IMR-90 (cell line): ENCODE results near the gene ADCY1. TPM values are rescaled to one million over a fixed set of nuclear protein-coding genes. Genes with fewer than 3 reads are reported as not detected.

Source experiments
- ATAC-seq: fragments of 200-7000 bp; cut with Tn5 transposase; 2 replicates; pipeline ENCODE4 v1.9.1; 2020; ENCODE audit warnings: low read depth, mild to moderate bottlenecking, moderate library complexity
- BruUV-seq: library from RNA; stranded (reverse); fragments of 400-500 nt; replicated peaks from 2 replicates; lab custom pipeline; 2021; lab: Mats Ljungman, UMichigan
- CTCF ChIA-PET: fragments of 300-600 bp; formaldehyde crosslinking; extraction: SDS; loops from one replicate; lab custom pipeline; 2021; ENCODE audit warnings: antibody characterized with exemption; lab: Yijun Ruan, JAX
- POLR2A ChIA-PET: fragments of 300-600 bp; sonication (Branson Sonifier 250); formaldehyde crosslinking; loops from one replicate; lab custom pipeline; 2022; ENCODE audit warnings: antibody characterized with exemption; ENCODE audit not compliant: unreplicated experiment; lab: Charles Lee
- DNase-seq: peaks from one replicate; pipeline ENCODE4 v3.0.0; 2013
- H2AFZ ChIP-seq: replicated peaks from 2 replicates; pipeline ENCODE3; 2013; ENCODE audit warnings: low read length, mild to moderate bottlenecking; ENCODE audit not compliant: poor library complexity
- H2AK5ac ChIP-seq: 2 replicates; pipeline ENCODE4 v1.6.1; 2013; ENCODE audit warnings: low read depth, low read length, inconsistent platforms
- H2AK9ac ChIP-seq: replicated peaks from 2 replicates; pipeline ENCODE3; 2013; ENCODE audit warnings: mild to moderate bottlenecking, low read depth, low read length, moderate library complexity; ENCODE audit not compliant: poor library complexity
- H2BK120ac ChIP-seq: 2 replicates; pipeline ENCODE4 v1.6.1; 2013; ENCODE audit warnings: low read depth, low read length, inconsistent platforms
- H2BK15ac ChIP-seq: 3 replicates; pipeline ENCODE4 v1.6.1; 2013; ENCODE audit warnings: low read depth, low read length, inconsistent platforms
- H2BK20ac ChIP-seq: 2 replicates; pipeline ENCODE4 v1.6.1; 2013; ENCODE audit warnings: low read depth, mild to moderate bottlenecking, inconsistent platforms, low read length, moderate library complexity
- H2BK5ac ChIP-seq: 2 replicates; pipeline ENCODE4 v1.6.1; 2013; ENCODE audit warnings: mild to moderate bottlenecking, low read depth, low read length, inconsistent platforms; ENCODE audit not compliant: poor library complexity, severe bottlenecking
- H3K14ac ChIP-seq: replicated peaks from 2 replicates; pipeline ENCODE4 v1.6.1; 2013; ENCODE audit warnings: low read depth, low read length, inconsistent platforms
- H3K18ac ChIP-seq: 2 replicates; pipeline ENCODE4 v1.6.1; 2013; ENCODE audit warnings: low read depth, low read length, control low read depth
- H3K23ac ChIP-seq: 2 replicates; pipeline ENCODE4 v1.6.1; 2013; ENCODE audit warnings: low read depth, low read length, inconsistent platforms
- H3K27ac ChIP-seq: 2 replicates; pipeline ENCODE4 v1.5.1; 2013; ENCODE audit warnings: mild to moderate bottlenecking, control low read depth, low read length; ENCODE audit not compliant: insufficient read depth
- H3K27me3 ChIP-seq: 2 replicates; pipeline ENCODE4 v1.6.1; 2013; ENCODE audit warnings: low read length; ENCODE audit not compliant: control insufficient read depth, insufficient read depth
- H3K36me3 ChIP-seq: 2 replicates; pipeline ENCODE4 v1.6.1; 2013; ENCODE audit warnings: low read length, mixed read lengths; ENCODE audit not compliant: control insufficient read depth, insufficient read depth
- H3K4ac ChIP-seq: 2 replicates; pipeline ENCODE4 v1.6.1; 2013; ENCODE audit warnings: low read depth, low read length, inconsistent platforms
- H3K4me1 ChIP-seq: 2 replicates; pipeline ENCODE4 v1.6.1; 2013; ENCODE audit warnings: low read length, mixed read lengths; ENCODE audit not compliant: control insufficient read depth, insufficient read depth
- H3K4me2 ChIP-seq: 2 replicates; pipeline ENCODE4 v1.6.1; 2013; ENCODE audit warnings: low read depth, mild to moderate bottlenecking, control low read depth, low read length, moderate library complexity
- H3K4me3 ChIP-seq: 2 replicates; pipeline ENCODE4 v1.5.1; 2013; ENCODE audit warnings: low read depth, mild to moderate bottlenecking, control low read depth, low read length, moderate library complexity; ENCODE audit not compliant: insufficient read depth
- H3K56ac ChIP-seq: 2 replicates; pipeline ENCODE4 v1.6.1; 2013; ENCODE audit warnings: low read length, inconsistent platforms; ENCODE audit not compliant: insufficient read depth; ENCODE audit errors: extremely low read depth
- H3K79me1 ChIP-seq, 2 experiments: 2 replicates each; pipeline ENCODE4 v1.6.1; 2013; ENCODE audit warnings: low read length in 2 of 2, inconsistent platforms in 1 of 2, low read depth in 1 of 2
- H3K9ac ChIP-seq: 2 replicates; pipeline ENCODE4 v1.6.1; 2013; ENCODE audit warnings: low read depth, low read length, control low read depth
- H3K9me1 ChIP-seq: 2 replicates; pipeline ENCODE4 v1.6.1; 2013; ENCODE audit warnings: low read length, inconsistent platforms; ENCODE audit not compliant: insufficient read depth
- H3K9me3 ChIP-seq: 2 replicates; pipeline ENCODE4 v1.6.1; 2013; ENCODE audit warnings: low read length; ENCODE audit not compliant: control insufficient read depth, insufficient read depth
- H4K20me1 ChIP-seq: 2 replicates; pipeline ENCODE4 v1.6.1; 2013; ENCODE audit warnings: low read length, inconsistent platforms; ENCODE audit not compliant: insufficient read depth
- H4K5ac ChIP-seq: 2 replicates; pipeline ENCODE4 v1.6.1; 2013; ENCODE audit warnings: mild to moderate bottlenecking, low read depth, low read length, control low read depth
- H4K8ac ChIP-seq, 2 experiments: 2 replicates each; pipeline ENCODE4 v1.6.1; 2013; ENCODE audit warnings: low read depth in 2 of 2, low read length in 2 of 2, control low read depth in 1 of 2, inconsistent platforms in 1 of 2
- H4K91ac ChIP-seq: 2 replicates; pipeline ENCODE4 v1.6.1; 2013; ENCODE audit warnings: low read depth, low read length, inconsistent platforms; ENCODE audit not compliant: insufficient read depth
- BHLHE40 ChIP-seq: fragments of 150-350 bp; IDR thresholded peaks from 2 replicates; pipeline ENCODE4 v1.6.1; 2016; ENCODE audit warnings: mild to moderate bottlenecking, low read depth, low read length
- CHD1 ChIP-seq: IDR thresholded peaks from 2 replicates; pipeline ENCODE4 v1.6.1; 2012; ENCODE audit warnings: low read depth, low read length, improper control_type of control experiment
- FOS ChIP-seq: fragments of 150-350 bp; IDR thresholded peaks from 2 replicates; pipeline ENCODE4 v1.6.1; 2016; ENCODE audit warnings: low read depth, low read length
- MXI1 ChIP-seq: IDR thresholded peaks from 2 replicates; pipeline ENCODE4 v1.6.1; 2012; ENCODE audit warnings: low read depth, mild to moderate bottlenecking, low read length, moderate library complexity, borderline replicate concordance
- POLR2A ChIP-seq: IDR thresholded peaks from 2 replicates; pipeline ENCODE4 v1.6.1; 2012; ENCODE audit warnings: mild to moderate bottlenecking, low read depth, low read length
- RAD21 ChIP-seq: IDR thresholded peaks from 2 replicates; pipeline ENCODE4 v1.6.1; 2012; ENCODE audit warnings: low read length, improper control_type of control experiment
- RFX5 ChIP-seq: IDR thresholded peaks from 2 replicates; pipeline ENCODE4 v1.8.0; 2012; ENCODE audit warnings: low read depth, mild to moderate bottlenecking, low read length, moderate library complexity
- SMC3 ChIP-seq: fragments of 150-350 bp; IDR thresholded peaks from 2 replicates; pipeline ENCODE4 v1.6.1; 2016; ENCODE audit warnings: low read depth, mild to moderate bottlenecking, antibody characterized with exemption, low read length, moderate library complexity
- WGBS, 2 experiments: methylation state at CpG; one replicate each; pipeline versions ENCODE4 v1.1.5 to v1.1.7; 2013; ENCODE audit warnings: missing lambda C conversion rate in 2 of 2; ENCODE audit not compliant: insufficient read length in 1 of 2; ENCODE audit errors: extremely low coverage in 2 of 2; 5-methylcytosine and 5-hydroxymethylcytosine counted together
- dilution Hi-C: fragments of 300-500 bp; cut with HindIII; formaldehyde crosslinking; loops from one replicate; pipeline ENCODE4 v1.14.3; 2018; ENCODE audit warnings: low sequenced_read_pairs; ENCODE audit not compliant: unreplicated experiment
- in situ Hi-C: fragments of 300-500 bp; cut with MboI; formaldehyde crosslinking; loops from 3 replicates; pipeline ENCODE4 v1.14.3; 2019; ENCODE audit warnings: low sequenced_read_pairs, inconsistent platforms, mixed read lengths
- intact Hi-C: fragments of 100-400 bp; cut with micrococcal nuclease; formaldehyde crosslinking; loops from 2 replicates; pipeline ENCODE4 v1.10.0; 2022
- polyA plus RNA-seq, 3 experiments: library from polyadenylated mRNA; depleted of rRNA; stranded (reverse); fragments of >200 nt; gene quantifications; 2 replicates each; pipeline ENCODE4 v1.2.3, GENCODE V29; 2012; ENCODE audit warnings: low replicate concordance in 1 of 3
- total RNA-seq: library from RNA; depleted of rRNA; stranded (reverse); fragments of >200 nt; gene quantifications from 2 replicates; pipeline ENCODE4 v1.2.3, GENCODE V29; 2012

ADCY1 gene
- total and polyA plus RNA-seq, 2 of the 4 experiments (the other 2 are of a cell fraction): 0.18 to 0.24 TPM

DNA sequence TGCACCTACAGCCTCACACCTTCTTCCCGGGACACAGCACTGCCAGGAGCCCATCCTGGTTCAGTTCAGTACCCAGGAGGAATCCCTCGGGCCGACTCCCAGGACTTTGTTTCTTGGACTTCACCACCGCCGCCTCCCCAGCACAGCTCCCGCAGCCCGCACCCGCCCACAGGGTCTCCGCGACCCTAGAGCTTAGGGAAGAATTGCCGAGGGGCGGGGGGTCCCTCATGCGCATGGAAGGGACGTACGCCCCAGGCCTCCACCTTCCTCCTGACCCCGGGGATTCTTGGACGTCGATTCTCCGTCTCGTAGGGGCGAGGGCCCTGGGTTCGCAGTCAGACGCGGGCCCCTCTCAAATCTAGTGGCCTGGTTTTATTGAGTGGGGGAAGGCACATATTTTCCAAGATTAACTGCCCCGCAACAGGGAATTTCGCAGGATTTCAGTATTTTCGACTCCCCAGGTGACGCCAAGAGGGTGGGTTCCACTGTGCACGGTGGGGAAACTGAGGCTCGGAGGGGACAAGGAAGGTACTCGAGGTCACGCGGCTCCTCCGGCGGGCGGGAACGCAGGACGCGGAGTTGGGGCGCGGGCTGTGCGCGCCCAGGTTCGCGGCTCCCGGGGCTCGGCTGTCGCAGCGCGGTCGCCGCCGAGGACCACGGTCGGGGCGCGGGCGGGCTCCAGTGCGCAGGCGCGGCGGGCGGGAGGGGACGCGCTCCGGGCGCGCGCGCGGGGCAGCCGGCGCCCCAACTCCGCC is at the start of gene ADCY1 (continued):
- no peak for TF ChIP-seq SMC3

DNA sequence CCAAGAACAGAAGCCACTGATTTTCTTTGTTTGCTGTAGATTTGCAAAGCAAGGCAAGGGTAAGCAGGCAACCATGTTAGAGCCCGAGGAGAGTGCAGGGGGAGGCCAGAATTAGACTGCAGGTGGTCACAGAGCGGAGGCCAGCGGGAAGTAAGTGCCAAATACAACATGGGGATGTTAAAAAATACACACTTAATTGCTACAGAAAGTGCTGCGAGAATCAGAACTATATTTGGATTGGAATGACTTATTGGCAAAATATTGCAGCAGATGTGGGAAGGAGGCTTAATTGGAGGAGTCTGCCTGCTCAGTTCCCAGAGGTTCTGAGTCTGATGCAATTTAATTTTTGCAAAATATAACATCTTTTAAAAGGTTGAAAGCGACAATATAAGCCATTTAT is 49.7 kb upstream of the ADCY1 start:
- dilution Hi-C loops (no loop called here), in situ Hi-C loops (no loop called here), intact Hi-C loops (no loop called here)
- Histone ChIP-seq H2BK20ac (no peak overlapping the region), H3K79me1 (no peaks in the 10 kb centered on the region), H3K4me1 (no peaks in the 10 kb centered on the region), H2AFZ (no peak overlapping the region), H3K4me2 (no peak overlapping the region), H3K9me3 (no peaks in the 10 kb centered on the region), H3K27me3 (no peaks in the 10 kb centered on the region), H4K8ac (no peak overlapping the region), H2BK15ac (no peak overlapping the region), H2BK5ac (no peak overlapping the region), H3K27ac (no peak overlapping the region), H3K18ac (no peak overlapping the region), H2AK9ac (no peak overlapping the region), H3K9me1 (no peaks in the 10 kb centered on the region), H3K14ac (no peak overlapping the region), H3K4ac (no peak overlapping the region), H2AK5ac (no peak overlapping the region), H3K23ac (no peak overlapping the region), H4K91ac (no peak overlapping the region), H2BK120ac (no peak overlapping the region), H3K56ac (no peak overlapping the region), H3K36me3 (no peaks in the 10 kb centered on the region), H4K5ac (no peak overlapping the region), H3K9ac (no peak overlapping the region), H3K4me3 (no peak overlapping the region), H4K20me1 (no peaks in the 10 kb centered on the region)
- WGBS, 2 experiments: no CpG with 5 or more reads among the region's 5 CpGs
- DNase-seq (no peak), ATAC-seq (no peak)
- CTCF ChIA-PET: no interaction called here
- BruUV-seq: no TSS peak
- TF ChIP-seq RAD21 (no peak), BHLHE40 (no peak), FOS (no peak), CHD1 (no peak), SMC3 (no peak), MXI1 (no peak), RFX5 (no peak), POLR2A (no peak)
- POLR2A ChIA-PET: no interaction called here
